IPS-18c (cell line): ENCODE measurements around the gene COX17.

Experiments used
- H3K4me3 ChIP-seq: 2 replicates; pipeline ENCODE4 v1.7.0; 2013; ENCODE audit warnings: low read depth, mild to moderate bottlenecking, low read length, moderate library complexity; ENCODE audit not compliant: insufficient read depth
- H3K9me3 ChIP-seq: one replicate; pipeline ENCODE4 v1.6.1; 2013; ENCODE audit warnings: mild to moderate bottlenecking, low read length, moderate library complexity; ENCODE audit not compliant: control insufficient read depth, insufficient read depth

Gene COX17

GRCh38 chr3:119676771-119677640 is at the start of gene COX17:
Gene COX17 (minus strand): TSS chr3:119677406. CDS start chr3:119677310, 96 bp downstream.
- H3K4me3 ChIP-seq: peak within 1 kb of the TSS; percentile 79
- no peaks in the 10 kb centered on the region for H3K9me3 ChIP-seq

GRCh38 chr3:119726909-119727308 is 49.7 kb upstream of the COX17 start:
- no peaks in the 10 kb centered on the region for H3K9me3 ChIP-seq
- H3K4me3 ChIP-seq: no peak overlapping the region

- Histone ChIP-seq H3K4me3 (no peak overlapping the region), H3K9me3 (no peaks in the 10 kb centered on the region)
Observed at GRCh38 chr3:119723022-119723421, 45.8 kb upstream of the COX17 start.

GRCh38 chr3:119717520-119717919 is 40.3 kb upstream of the COX17 start:
- Histone ChIP-seq H3K4me3 (no peak overlapping the region), H3K9me3 (no peaks in the 10 kb centered on the region)

GRCh38 chr3:119716998-119717397 is 39.8 kb upstream of the COX17 start:
- H3K4me3 ChIP-seq: no peak overlapping the region

GRCh38 chr3:119715105-119715504 is 37.9 kb upstream of the COX17 start:
- Histone ChIP-seq H3K4me3 (no peak overlapping the region), H3K9me3 (no peaks in the 10 kb centered on the region)

More at GRCh38 chr3:119716998-119717397, 39.8 kb upstream of the COX17 start:
- no peaks in the 10 kb centered on the region for H3K9me3 ChIP-seq

- Histone ChIP-seq H3K4me3 (peak overlapping the region; percentile 78; the same call in 1 of the 2 replicates), H3K9me3 (no peaks in the 10 kb centered on the region)
Observed at GRCh38 chr3:119703820-119704531, 26.8 kb upstream of the COX17 start.

GRCh38 chr3:119702530-119703527 is 25.6 kb upstream of the COX17 start, which contains the start of gene CFAP91:
Gene CFAP91 (plus strand): TSS chr3:119703022. CDS start chr3:119703099, 77 bp downstream.
- H3K4me3 ChIP-seq: peak within 1 kb of the TSS; percentile 78

GRCh38 chr3:119700920-119701734 is 23.9 kb upstream of the COX17 start:
- no peaks in the 10 kb centered on the region for H3K9me3 ChIP-seq
- no peak overlapping the region for H3K4me3 ChIP-seq

More at GRCh38 chr3:119702530-119703527, 25.6 kb upstream of the COX17 start, which contains the start of gene CFAP91:
- no peaks in the 10 kb centered on the region for H3K9me3 ChIP-seq

GRCh38 chr3:119700269-119700919 is 23.2 kb upstream of the COX17 start:
- H3K9me3 ChIP-seq: no peaks in the 10 kb centered on the region
- H3K4me3 ChIP-seq: no peak overlapping the region

- Histone ChIP-seq H3K9me3 (no peaks in the 10 kb centered on the region), H3K4me3 (no peak overlapping the region)
Observed at GRCh38 chr3:119697394-119697793, 20.2 kb upstream of the COX17 start.

- Histone ChIP-seq H3K9me3 (no peaks in the 10 kb centered on the region), H3K4me3 (no peak overlapping the region)
Observed at GRCh38 chr3:119695480-119695879, 18.3 kb upstream of the COX17 start.

GRCh38 chr3:119690043-119690656 is 12.9 kb upstream of the COX17 start:
- Histone ChIP-seq H3K4me3 (no peak overlapping the region), H3K9me3 (no peaks in the 10 kb centered on the region)

GRCh38 chr3:119683421-119683820 is 6.2 kb upstream of the COX17 start:
- Histone ChIP-seq H3K9me3 (no peaks in the 10 kb centered on the region), H3K4me3 (no peak overlapping the region)

- Histone ChIP-seq H3K4me3 (no peak overlapping the region), H3K9me3 (no peaks in the 10 kb centered on the region)
Observed at GRCh38 chr3:119681279-119681678, 4.1 kb upstream of the COX17 start.
